ENCODE data around the gene PITX1.

DNA sequence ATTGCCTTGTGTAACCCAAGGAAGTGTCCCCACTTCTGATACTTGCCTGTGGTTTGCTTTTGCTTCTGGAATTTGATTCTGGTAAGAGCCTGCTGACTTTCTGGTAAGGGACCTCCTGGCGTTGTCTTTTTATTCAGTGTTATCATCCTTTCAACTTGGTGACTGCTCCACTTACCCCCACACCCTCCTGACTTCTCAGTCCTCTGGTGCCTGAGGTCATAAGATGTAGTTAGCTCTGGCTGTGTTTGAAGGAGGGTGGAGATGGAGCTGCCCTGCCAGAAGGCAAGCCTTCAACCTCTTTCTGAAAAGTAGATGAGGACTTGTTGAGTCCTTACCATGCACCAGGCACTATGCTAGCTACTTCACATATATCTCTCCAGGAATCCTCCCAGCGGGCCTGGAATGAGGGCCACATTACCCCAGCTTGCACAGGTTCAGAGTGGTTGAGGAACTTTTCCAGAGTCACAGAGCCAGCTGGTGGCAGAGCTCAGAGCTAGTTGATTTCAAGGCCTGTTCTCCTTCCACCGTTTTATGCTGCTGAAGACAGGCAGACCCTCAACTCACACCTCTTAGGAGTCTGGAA, 45.2 kb upstream of the PITX1 start:
- TF ChIP-seq, protein P1, sequence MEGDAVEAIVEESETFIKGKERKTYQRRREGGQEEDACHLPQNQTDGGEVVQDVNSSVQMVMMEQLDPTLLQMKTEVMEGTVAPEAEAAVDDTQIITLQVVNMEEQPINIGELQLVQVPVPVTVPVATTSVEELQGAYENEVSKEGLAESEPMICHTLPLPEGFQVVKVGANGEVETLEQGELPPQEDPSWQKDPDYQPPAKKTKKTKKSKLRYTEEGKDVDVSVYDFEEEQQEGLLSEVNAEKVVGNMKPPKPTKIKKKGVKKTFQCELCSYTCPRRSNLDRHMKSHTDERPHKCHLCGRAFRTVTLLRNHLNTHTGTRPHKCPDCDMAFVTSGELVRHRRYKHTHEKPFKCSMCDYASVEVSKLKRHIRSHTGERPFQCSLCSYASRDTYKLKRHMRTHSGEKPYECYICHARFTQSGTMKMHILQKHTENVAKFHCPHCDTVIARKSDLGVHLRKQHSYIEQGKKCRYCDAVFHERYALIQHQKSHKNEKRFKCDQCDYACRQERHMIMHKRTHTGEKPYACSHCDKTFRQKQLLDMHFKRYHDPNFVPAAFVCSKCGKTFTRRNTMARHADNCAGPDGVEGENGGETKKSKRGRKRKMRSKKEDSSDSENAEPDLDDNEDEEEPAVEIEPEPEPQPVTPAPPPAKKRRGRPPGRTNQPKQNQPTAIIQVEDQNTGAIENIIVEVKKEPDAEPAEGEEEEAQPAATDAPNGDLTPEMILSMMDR (IDR thresholded peaks at IDR 0.05), result no peak
- TF ChIP-seq ZFX (IDR thresholded peaks at IDR 0.05; ENCODE audit: borderline replicate concordance), result no peak
